ENCODE results near the gene ADAMTS14. TPM values are rescaled to one million over a fixed set of nuclear protein-coding genes. Genes with fewer than 3 reads are reported as not detected.
"Not testable (repeated sequence)": the region's sequence is repeated elsewhere in the genome, so short reads cannot be mapped to it uniquely, and the experiment has no call there.

Gene ADAMTS14
- total RNA-seq, 2 donors from 2014 or later = 0.19 to 1.0 TPM

- intact Hi-C loops (cut with DNase I) = no loop called here
- DNase-seq (ENCODE audit: low spot score) = no peak
Measured at GRCh38 chr10:70652761-70653657, 19.3 kb upstream of the ADAMTS14 start.

DNA sequence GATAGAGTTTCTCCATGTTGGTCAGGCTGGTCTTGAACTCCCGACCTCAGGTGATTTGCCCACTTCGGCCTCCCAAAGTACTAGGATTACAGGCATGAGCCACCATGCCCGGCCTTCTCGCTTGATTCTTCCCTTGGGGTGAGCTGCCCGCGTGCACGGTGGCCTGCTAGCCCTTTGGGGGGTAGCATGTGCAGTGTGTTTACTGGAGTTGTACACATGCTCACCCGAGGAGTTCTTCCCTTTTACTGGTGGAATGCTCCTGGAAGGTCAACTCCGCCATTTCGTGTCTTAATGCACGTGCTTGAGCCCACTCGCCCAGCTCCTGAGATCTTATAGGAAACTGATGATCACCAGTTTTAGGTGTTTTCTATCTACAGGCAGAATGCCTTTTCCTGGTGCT, 17.0 kb upstream of the ADAMTS14 start:
- intact Hi-C loops (cut with DNase I) = no loop called here
- no peak for DNase-seq (ENCODE audit: low spot score)

DNA sequence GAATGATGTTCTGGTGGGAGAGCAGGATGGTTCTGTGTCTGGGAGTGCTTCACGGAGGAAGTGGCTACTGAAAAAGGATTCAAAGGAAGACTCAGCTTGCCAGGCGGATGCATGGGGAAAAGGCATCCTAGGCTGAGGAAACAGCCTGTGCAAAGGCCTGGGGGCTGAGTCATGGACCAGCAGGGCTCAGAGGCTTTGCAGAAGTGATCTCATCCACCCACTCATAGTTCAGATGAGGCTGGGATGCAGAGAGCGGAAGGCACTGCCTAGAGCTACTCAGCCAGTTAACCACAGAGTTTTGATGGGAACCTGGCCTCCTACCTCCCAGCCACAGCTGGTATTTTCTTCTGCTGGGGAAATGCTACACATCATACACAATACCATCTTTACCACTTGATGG, 15.8 kb upstream of the ADAMTS14 start:
- intact Hi-C loops (cut with DNase I) = no loop called here
- DNase-seq (ENCODE audit: low spot score) = no peak

DNA sequence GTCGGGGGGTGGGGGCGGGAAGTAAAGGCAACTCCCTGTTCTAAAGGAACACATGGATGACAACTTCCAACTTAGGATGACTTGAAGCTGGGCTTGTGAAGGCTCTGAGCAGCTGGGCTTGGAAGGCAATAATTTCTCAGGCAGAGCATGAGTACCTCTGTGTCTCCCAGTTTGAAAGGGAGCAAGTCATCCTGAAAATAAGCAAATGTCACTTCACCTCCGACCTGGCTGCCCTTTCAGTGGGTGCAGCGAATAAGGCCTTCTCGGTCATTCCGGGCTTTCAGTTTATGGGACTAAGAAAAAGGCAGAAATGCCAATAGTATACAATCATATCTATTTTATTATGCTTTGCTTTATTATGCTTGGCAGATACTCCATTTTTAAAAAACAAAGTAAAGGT, 15.3 kb upstream of the ADAMTS14 start:
- intact Hi-C loops (cut with DNase I) = no loop called here
- no peak for DNase-seq (ENCODE audit: low spot score)

DNA sequence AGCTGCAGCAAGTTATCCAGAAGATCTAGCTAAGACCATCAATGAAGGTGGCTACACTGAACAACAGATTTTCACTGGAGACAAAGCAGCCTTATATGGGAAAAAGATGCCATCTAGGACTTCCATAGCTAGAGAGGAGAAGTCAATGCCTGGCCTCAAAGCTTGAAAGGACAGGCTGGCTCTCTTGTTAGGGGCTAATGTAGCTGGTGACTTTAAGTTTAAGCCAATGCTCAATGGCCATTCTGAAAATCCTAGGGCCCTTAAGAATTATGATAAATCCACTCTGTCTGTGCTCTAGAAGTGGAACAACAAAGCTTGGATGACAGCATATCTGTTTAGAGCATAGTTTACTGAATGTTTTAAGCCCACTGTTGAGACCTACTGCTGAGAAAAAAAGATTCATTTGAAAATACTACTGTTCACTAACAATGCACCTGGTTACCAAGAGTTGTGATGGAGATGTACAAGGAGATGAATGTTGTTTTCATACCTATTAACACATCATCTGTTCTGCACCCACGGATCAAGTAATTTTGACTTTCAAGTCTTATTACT, 13.6 kb upstream of the ADAMTS14 start:
- intact Hi-C loops (cut with DNase I) = no loop called here
- no peak for DNase-seq (ENCODE audit: low spot score)

GRCh38 chr10:70659306-70659705, 13.0 kb upstream of the ADAMTS14 start:
- intact Hi-C loops (cut with DNase I) = no loop called here
- no peak for DNase-seq (ENCODE audit: low spot score)

GRCh38 chr10:70660722-70661121, 11.6 kb upstream of the ADAMTS14 start:
- intact Hi-C loops (cut with DNase I) = no loop called here
- DNase-seq (ENCODE audit: low spot score) = no peak

- intact Hi-C loops (cut with DNase I) = no loop called here
- no peak for DNase-seq (ENCODE audit: low spot score)
Measured at GRCh38 chr10:70661623-70662361, 10.5 kb upstream of the ADAMTS14 start.

- intact Hi-C loops (cut with DNase I) = no loop called here
- DNase-seq (ENCODE audit: low spot score) = no peak
Measured at GRCh38 chr10:70662362-70663220, 9.7 kb upstream of the ADAMTS14 start.

DNA sequence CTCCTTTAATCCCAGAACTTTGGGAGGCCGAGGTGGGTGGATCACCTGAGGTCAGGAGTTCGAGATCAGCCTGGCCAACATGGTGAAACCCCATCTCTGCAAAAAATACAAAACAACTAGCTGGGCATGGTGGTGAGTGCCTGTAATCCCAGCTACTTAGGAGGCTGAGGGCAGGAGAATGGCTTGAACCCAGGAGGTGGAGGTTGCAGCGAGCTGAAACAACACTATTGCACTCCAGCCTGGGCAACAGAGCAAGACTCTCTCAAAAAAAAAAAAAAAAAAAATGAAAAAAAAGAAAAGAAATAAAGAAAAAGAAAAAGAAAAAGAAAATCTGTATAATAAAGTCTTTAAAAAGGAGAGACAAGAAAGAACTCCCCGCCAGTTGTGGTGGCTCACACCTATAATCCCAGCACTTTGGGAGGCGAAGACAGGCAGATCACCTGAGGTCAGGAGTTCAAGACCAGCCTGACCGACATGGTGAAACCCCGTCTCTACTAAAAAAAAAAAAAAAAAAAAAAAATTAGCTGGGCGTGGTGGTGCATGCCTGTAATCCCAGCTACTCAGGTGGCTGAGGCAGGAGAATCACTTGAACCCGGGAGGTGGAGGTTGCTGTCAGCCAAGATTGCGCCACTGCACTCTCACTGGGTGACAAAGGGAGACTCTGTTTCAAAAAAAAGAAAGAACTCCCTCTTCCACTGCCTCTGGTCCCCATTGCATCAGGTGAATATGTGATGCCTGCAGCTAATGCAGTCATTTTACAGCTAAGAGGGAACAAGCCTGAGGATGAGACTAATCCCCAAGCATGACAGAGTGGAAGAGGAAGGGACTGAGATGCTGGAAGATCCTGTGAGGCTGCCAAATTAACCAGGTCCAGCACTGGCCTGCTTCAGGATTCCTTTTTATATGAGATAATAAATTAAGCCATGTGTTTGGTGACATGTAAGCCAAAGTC, 8.6 kb upstream of the ADAMTS14 start:
- intact Hi-C loops (cut with DNase I); DNase-seq (ENCODE audit: low spot score): not testable (repeated sequence)

GRCh38 chr10:70664702-70665195, 7.6 kb upstream of the ADAMTS14 start:
- intact Hi-C loops (cut with DNase I) = loop anchor here in 1 of 2 donors (5.0 kb wide), 1 partner anchor 97 kb away; no protein-coding TSS in a partner anchor
- DNase-seq (ENCODE audit: low spot score) = no peak

DNA sequence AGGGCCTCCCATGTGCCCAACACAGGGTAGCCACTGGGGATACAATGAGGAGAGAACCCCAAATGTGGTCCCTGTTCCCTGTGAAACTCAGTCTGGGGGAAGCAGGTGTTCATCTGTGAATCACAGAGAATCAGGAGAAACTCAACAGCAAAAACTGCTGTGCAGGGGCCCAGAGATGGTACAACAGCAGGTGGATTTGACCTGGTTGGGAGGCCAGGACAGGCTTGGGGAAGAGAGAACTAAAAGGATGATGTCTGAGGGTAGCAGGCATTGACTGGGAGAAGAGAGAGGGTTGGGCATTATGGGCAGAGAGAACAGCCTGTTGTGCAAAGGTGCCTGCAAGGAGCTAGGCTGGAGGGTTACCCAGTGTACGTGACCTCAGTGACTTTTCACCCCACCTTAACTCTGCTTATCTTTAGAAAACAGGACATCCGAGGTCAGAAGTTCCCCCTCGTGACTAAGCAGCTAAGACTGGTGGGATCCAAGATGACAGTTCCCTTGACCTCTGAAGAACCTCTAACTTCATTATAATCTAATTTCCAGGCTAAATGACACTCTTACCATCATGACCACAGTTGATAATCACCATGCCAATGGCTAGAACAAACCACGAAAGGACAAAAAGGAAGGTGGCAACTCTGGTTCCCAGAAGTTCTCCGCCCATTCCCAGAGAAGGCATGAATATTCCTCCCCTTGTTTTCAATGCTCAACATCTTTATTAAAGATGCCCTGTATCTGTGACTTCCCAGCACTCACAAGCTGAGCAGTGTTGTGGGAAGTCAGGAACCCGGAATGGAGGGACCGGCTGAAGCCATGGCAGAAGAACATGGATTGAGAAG, 5.1 kb upstream of the ADAMTS14 start:
- intact Hi-C loops (cut with DNase I) = loop anchor here in 1 of 2 donors (5.0 kb wide), 1 partner anchor 100 kb away; no protein-coding TSS in a partner anchor
- no peak for DNase-seq (ENCODE audit: low spot score)

DNA sequence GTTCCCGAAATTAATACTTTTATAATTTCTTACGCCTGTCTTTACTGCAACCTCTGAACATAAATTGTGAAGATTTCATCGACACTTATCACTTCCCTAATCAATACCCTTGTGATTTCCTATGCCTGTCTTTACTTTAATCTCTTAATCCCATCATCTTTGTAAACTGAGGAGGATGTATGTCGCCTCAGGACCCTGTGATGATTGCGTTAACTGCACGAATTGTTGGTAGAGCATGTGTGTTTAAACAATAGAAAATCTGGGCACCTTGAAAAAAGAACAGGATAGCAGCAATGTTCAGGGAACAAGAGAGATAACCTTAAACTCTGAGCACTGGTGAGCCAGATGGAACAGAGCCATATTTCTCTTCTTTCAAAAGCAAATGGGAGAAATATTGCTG, 4.5 kb upstream of the ADAMTS14 start:
- DNase-seq (ENCODE audit: low spot score) = not testable (repeated sequence)
- intact Hi-C loops (cut with DNase I) = loop anchor here in 1 of 2 donors (5.0 kb wide), 1 partner anchor 101 kb away; no protein-coding TSS in a partner anchor

DNA sequence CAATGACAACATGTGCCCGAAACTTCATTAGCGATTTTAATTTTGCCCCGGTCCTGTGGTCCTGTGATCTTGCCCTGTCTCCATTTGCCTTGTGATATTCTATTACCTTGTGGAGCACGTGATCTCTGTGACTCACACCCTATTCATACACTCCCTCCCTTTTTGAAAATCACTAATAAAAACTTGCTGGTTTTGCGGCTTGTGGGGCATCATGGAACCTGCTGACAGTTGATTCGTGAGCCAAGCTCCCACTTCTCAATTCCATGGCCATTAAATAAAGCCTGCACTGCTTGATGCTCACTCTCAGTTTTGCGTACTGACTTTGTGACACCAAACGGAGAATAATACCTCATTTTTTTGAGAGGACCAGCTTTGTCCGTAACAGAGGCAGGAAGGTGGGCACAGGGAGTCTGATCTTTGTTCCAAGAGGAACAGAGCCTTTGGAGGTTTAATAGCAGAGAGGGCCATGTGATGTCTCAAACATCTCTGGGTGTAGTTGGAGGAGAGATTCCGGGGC, 3.8 kb upstream of the ADAMTS14 start:
- no peak for DNase-seq (ENCODE audit: low spot score)
- intact Hi-C loops (cut with DNase I) = loop anchor here in 1 of 2 donors (5.0 kb wide), 1 partner anchor 101 kb away; no protein-coding TSS in a partner anchor

- intact Hi-C loops (cut with DNase I) = loop anchor here in 1 of 2 donors (5.0 kb wide), 1 partner anchor 102 kb away; no protein-coding TSS in a partner anchor
- no peak for DNase-seq (ENCODE audit: low spot score)
Measured at GRCh38 chr10:70669015-70669414, 3.3 kb upstream of the ADAMTS14 start.

- intact Hi-C loops (cut with DNase I) = loop anchor here in 1 of 2 donors (5.0 kb wide), 1 partner anchor 103 kb away; no protein-coding TSS in a partner anchor
- DNase-seq (ENCODE audit: low spot score) = no peak
Measured at GRCh38 chr10:70669732-70670317, 2.5 kb upstream of the ADAMTS14 start.

Data from posterior vena cava (tissue), 2 donors.